HEK293 (cell line): Measurements from ENCODE around the gene SEMA3D.

Experiments
- CTCF ChIA-PET: fragments of 350-600 bp; formaldehyde crosslinking; extraction: SDS; loops from one replicate; lab custom pipeline; 2021; ENCODE audit warnings: antibody characterized with exemption; lab: Yijun Ruan, JAX
- POLR2A ChIA-PET: fragments of 300-600 bp; formaldehyde crosslinking; extraction: SDS; loops from one replicate; lab custom pipeline; 2020; ENCODE audit warnings: antibody characterized with exemption, inconsistent platforms; lab: Yijun Ruan, JAX
- H3K27ac ChIP-seq: fragments of 200-500 bp; sonication (Bioruptor generic); 2 replicates; pipeline ENCODE4 v1.5.1; 2014; ENCODE audit warnings: low read depth, low read length, control low read depth, inconsistent platforms; ENCODE audit errors: extremely low read depth
- H3K36me3 ChIP-seq, 2 experiments: fragments of 200-500 bp in 1 of 2; sonication (Bioruptor generic) in 1 of 2; 1 replicate in 1 of 2; 2 replicates in 1 of 2; pipeline ENCODE4 v1.5.1; 2014 to 2017; ENCODE audit warnings: inconsistent platforms in 2 of 2, low read length in 2 of 2; ENCODE audit not compliant: control insufficient read depth in 2 of 2, insufficient read depth in 1 of 2
- H3K4me1 ChIP-seq: fragments of 200-500 bp; sonication (Bioruptor generic); 2 replicates; pipeline ENCODE4 v1.5.1; 2014; ENCODE audit warnings: mild to moderate bottlenecking, low read length, inconsistent platforms; ENCODE audit not compliant: control insufficient read depth, insufficient read depth
- H3K4me3 ChIP-seq: 2 replicates; pipeline ENCODE4 v1.5.1; 2011; ENCODE audit warnings: low read depth, mild to moderate bottlenecking, control low read depth, low read length, moderate library complexity
- H3K9me3 ChIP-seq: fragments of 200-500 bp; sonication (Bioruptor generic); 2 replicates; pipeline ENCODE4 v1.5.1; 2014; ENCODE audit warnings: low read depth, low read length, inconsistent platforms; ENCODE audit not compliant: control insufficient read depth, insufficient read depth
- CTCF ChIP-seq: fragments of 450-650 bp; formaldehyde crosslinking; IDR thresholded peaks from 2 replicates; pipeline ENCODE4 v1.5.1; 2016; ENCODE audit warnings: missing biosample characterization, missing genetic modification characterization
- TSHZ1 ChIP-seq: fragments of 450-650 bp; formaldehyde crosslinking; IDR thresholded peaks from 2 replicates; pipeline ENCODE4 v1.5.1; 2016; ENCODE audit warnings: missing biosample characterization, missing genetic modification characterization, borderline replicate concordance
- YY1 ChIP-seq: fragments of 450-650 bp; formaldehyde crosslinking; IDR thresholded peaks from 2 replicates; pipeline ENCODE4 v1.5.1; 2018; ENCODE audit warnings: missing biosample characterization, missing genetic modification characterization
- ZBTB8A ChIP-seq: fragments of 450-650 bp; formaldehyde crosslinking; IDR thresholded peaks from 2 replicates; pipeline ENCODE4 v1.5.1; 2016; ENCODE audit warnings: missing biosample characterization, missing genetic modification characterization
- ZNF24 ChIP-seq: fragments of 450-650 bp; formaldehyde crosslinking; IDR thresholded peaks from 2 replicates; pipeline ENCODE4 v1.5.1; 2016; ENCODE audit warnings: missing biosample characterization, missing genetic modification characterization
- ZNF426 ChIP-seq: fragments of 450-650 bp; formaldehyde crosslinking; IDR thresholded peaks from 2 replicates; pipeline ENCODE4 v1.5.1; 2017; ENCODE audit warnings: missing biosample characterization, missing genetic modification characterization, mild to moderate bottlenecking, inconsistent platforms, moderate library complexity
- ZNF48 ChIP-seq: fragments of 450-650 bp; formaldehyde crosslinking; IDR thresholded peaks from 2 replicates; pipeline ENCODE4 v1.5.1; 2016; ENCODE audit warnings: missing biosample characterization, missing genetic modification characterization
- ZNF654 ChIP-seq: fragments of 450-650 bp; formaldehyde crosslinking; IDR thresholded peaks from 2 replicates; pipeline ENCODE4 v1.5.1; 2016; ENCODE audit warnings: low read depth, missing biosample characterization, missing genetic modification characterization
- ZNF660 ChIP-seq: fragments of 450-650 bp; IDR thresholded peaks from 2 replicates; pipeline ENCODE4 v1.5.1; 2018; ENCODE audit warnings: missing biosample characterization, mild to moderate bottlenecking, missing genetic modification characterization
- ZNF747 ChIP-seq: fragments of 450-650 bp; formaldehyde crosslinking; IDR thresholded peaks from 2 replicates; pipeline ENCODE4 v1.5.1; 2016; ENCODE audit warnings: missing biosample characterization, missing genetic modification characterization

SEMA3D gene

GRCh38 chr7:85052056-85052737, 134.7 kb downstream of the SEMA3D start:
- H3K4me3 ChIP-seq: no peak overlapping the region
- TF ChIP-seq TSHZ1 (tag by site-specific recombination) (no peak), YY1 (tag by site-specific recombination) (no peak), ZNF747 (tag by site-specific recombination) (no peak), ZNF48 (tag by site-specific recombination) (no peak)
- H3K27ac ChIP-seq: no peak overlapping the region
- ChIA-PET CTCF (interaction anchor here (1.4 kb wide), 1 partner anchor 10 kb away, joined by 5 read pairs; no protein-coding TSS in a partner anchor), POLR2A (no interaction called here)
- no peaks in the 10 kb centered on the region for H3K36me3 ChIP-seq
- H3K9me3 ChIP-seq: no peaks in the 10 kb centered on the region
- H3K4me1 ChIP-seq: peaks cover 19% of the 10 kb centered on the region

GRCh38 chr7:85046534-85046933, 140.3 kb downstream of the SEMA3D start:
- H3K4me1 ChIP-seq: peaks cover 14% of the 10 kb centered on the region
- no peaks in the 10 kb centered on the region for H3K36me3 ChIP-seq
- no peak overlapping the region for H3K4me3 ChIP-seq
- no peak overlapping the region for H3K27ac ChIP-seq
- H3K9me3 ChIP-seq: no peaks in the 10 kb centered on the region
- POLR2A ChIA-PET: no interaction called here
- peak; percentile 53 for TF ChIP-seq ZBTB8A (tag by site-specific recombination)
- TF ChIP-seq ZNF426 (tag by site-specific recombination): no peak
- TF ChIP-seq, all 188 proteins: peak for 1
- CTCF ChIA-PET: no interaction called here

GRCh38 chr7:85041605-85042216, 145.1 kb downstream of the SEMA3D start:
- no peak overlapping the region for H3K27ac ChIP-seq
- H3K36me3 ChIP-seq: no peaks in the 10 kb centered on the region
- ChIA-PET CTCF (interaction anchor here (0.6 to 3.3 kb wide), 37 partner anchors 11 to 1103 kb away, joined by 3 to 42 read pairs (median 4); partner anchors contain the start of gene SEMA3D), POLR2A (no interaction called here)
- peaks cover 5% of the 10 kb centered on the region for H3K4me1 ChIP-seq
- H3K4me3 ChIP-seq: no peak overlapping the region
- no peaks in the 10 kb centered on the region for H3K9me3 ChIP-seq
- peak; percentile 43 for TF ChIP-seq CTCF (tag by site-specific recombination)
- TF ChIP-seq ZNF660 (tag by site-specific recombination): 0 out of 2 replicates have a peak, but pooled peaks have one; percentile 25
- peak; percentile 79 for TF ChIP-seq ZNF654 (tag by site-specific recombination)
- no peak for TF ChIP-seq ZNF24 (tag by site-specific recombination)
